ELR (cell line): Measurements from ENCODE around the gene MYO18B.
A peak's percentile ranks its signal among the peaks of the same experiment; 100 is the strongest.
"Not testable (repeated sequence)": the region's sequence is repeated elsewhere in the genome, so short reads cannot be mapped to it uniquely, and the experiment has no call there.

Source experiments
- DNase-seq: peaks from one replicate; pipeline ENCODE4 v3.0.0-alpha.2; 2015; ENCODE audit warnings: low read depth

The MYO18B gene, protein sequence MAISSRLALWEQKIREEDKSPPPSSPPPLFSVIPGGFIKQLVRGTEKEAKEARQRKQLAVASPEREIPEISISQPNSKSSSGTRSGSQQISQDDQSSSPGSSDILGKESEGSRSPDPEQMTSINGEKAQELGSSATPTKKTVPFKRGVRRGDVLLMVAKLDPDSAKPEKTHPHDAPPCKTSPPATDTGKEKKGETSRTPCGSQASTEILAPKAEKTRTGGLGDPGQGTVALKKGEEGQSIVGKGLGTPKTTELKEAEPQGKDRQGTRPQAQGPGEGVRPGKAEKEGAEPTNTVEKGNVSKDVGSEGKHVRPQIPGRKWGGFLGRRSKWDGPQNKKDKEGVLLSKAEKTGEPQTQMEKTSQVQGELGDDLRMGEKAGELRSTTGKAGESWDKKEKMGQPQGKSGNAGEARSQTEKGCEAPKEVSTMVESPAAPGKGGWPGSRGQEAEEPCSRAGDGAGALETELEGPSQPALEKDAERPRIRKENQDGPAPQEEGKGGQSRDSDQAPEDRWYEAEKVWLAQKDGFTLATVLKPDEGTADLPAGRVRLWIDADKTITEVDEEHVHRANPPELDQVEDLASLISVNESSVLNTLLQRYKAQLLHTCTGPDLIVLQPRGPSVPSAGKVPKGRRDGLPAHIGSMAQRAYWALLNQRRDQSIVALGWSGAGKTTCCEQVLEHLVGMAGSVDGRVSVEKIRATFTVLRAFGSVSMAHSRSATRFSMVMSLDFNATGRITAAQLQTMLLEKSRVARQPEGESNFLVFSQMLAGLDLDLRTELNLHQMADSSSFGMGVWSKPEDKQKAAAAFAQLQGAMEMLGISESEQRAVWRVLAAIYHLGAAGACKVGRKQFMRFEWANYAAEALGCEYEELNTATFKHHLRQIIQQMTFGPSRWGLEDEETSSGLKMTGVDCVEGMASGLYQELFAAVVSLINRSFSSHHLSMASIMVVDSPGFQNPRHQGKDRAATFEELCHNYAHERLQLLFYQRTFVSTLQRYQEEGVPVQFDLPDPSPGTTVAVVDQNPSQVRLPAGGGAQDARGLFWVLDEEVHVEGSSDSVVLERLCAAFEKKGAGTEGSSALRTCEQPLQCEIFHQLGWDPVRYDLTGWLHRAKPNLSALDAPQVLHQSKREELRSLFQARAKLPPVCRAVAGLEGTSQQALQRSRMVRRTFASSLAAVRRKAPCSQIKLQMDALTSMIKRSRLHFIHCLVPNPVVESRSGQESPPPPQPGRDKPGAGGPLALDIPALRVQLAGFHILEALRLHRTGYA (N-terminal part only)

DNA sequence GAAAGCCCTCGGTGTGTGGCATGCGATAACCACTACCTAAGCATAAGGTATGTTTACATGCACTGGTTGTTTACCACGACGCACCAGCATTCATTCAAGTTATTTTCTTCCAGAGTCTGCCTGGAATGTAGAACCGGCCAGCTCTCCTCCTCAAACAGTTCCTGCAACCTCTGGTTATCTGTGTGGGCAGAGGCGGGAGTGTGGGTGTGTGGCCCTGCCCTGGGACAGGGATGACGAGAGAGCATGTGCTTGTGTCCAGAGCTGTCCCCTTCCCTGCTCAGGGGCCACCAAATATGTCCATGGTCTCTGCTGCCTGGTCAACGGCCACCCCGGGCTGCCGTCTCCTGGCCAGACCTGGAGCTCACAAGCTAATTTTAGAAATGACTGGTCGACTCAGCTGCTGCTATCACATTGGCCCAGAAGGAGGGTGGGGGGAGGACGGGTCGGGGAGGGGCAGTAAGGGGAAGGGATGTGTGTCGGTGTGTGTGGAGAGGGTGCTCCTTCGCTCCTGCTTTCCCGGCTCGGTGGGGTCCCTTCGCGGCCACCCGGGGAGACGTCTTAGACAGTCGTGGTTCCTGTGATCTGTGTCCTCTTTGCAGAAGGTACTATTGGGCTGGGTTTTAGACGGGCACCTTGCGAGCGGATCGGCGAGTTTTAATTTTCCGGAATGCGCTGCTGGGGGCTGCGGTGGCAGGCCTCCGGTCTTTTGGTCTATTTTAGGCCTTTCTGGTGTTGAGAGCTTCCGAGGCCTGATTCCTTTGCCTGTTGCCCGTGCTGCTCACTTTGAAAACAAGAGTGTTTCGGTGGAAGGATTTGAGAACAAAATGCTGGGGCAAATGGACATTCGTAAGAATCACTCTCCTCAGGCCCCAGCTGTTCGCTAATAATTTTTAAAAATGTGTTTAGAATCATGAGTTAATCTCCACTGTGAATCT, at the start of gene MYO18B:
Gene MYO18B (plus strand): TSS at position 497 of the 935 bp plus-strand sequence. CDS start 18,905 bp downstream, outside the sequence.
- DNase-seq, result no peak

DNA sequence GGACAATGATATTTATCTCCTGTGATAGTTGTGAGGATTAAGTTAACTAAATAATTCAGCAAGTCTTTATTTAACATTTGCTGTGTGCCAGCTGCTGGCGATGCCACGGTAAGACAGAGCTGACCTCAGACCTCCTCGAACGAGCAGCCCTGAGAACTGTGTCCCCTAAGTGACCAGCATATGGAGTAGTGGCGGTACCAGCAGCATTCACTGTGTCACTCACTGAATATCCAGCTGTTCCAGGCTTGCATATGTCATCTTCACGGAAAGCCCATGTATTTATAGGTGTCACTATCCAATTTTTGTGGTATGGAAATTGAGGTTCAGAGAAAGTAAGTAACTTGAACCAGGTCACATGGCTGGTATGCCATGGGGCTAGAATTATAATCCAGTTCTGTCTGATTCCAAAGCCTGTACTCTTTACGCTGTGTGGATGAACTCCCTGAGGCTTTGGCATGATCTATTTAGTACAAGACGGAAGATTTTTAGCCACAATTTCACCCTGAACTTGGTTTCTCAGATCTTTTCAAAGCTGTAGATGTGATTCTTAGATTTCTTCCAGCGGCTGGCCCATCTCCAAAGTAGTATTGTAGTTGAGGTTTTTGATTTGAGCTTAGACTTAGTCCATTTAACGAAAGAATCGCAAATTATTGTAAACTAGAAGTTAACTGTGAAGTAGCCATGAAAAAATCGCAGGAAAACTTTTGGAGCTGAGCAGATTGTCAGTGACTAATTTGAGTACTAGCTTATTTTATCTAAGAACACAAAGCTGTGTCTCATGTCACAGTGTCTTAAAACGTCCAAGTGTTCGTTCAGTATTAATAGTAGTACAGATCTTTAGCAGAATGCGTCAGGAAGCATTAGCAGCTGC, 49.4 kb upstream of the MYO18B start:
- no peak for DNase-seq

DNA sequence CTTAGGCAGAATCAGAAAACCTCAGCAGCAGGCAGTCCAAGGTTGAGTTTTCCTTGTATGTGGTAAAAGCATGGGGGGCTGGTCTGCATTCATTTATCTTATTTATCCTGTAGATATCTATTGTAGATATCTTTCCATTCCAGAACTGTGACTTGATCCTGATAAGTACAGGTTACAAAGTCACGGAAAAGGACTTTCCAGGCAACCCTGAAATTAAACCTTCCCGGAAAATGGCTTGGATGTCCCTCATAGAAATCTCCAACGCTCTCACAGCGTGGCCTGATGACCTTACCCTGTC, 48.8 kb upstream of the MYO18B start:
- DNase-seq, result no peak

DNA sequence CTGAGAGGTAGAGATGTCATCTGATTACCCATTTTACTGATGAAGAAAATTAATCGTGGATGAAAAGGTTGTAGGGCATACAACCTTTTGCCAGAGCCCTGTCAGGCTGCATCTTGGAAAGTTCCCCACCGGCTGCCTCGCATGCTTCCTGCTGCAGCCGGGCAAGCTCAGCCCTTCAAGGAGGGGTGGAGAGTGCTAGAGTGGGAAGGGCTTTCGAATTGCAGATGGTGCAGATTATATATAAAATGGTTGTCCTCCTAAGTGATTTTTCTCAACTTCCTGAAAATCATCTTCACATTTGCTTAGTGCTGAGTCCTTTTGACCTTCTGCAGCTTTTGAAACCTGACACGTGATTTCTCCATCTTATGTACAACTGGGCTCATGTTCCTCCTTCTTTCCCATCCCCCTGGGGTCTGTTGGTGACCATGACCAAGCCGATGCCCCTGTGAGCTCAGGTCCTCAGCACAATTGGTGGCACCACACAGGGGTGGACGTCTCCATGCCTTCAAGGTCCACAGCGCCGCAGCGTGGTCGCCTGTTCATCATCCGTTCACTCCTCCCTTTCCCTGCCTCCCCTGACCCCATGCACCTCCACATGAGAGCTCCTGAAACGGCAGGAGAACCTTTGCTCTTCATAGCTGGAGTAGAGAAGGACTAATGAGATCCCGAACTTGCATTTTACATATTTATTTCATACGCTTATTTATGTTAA, 47.6 kb upstream of the MYO18B start:
- DNase-seq, result no peak

DNA sequence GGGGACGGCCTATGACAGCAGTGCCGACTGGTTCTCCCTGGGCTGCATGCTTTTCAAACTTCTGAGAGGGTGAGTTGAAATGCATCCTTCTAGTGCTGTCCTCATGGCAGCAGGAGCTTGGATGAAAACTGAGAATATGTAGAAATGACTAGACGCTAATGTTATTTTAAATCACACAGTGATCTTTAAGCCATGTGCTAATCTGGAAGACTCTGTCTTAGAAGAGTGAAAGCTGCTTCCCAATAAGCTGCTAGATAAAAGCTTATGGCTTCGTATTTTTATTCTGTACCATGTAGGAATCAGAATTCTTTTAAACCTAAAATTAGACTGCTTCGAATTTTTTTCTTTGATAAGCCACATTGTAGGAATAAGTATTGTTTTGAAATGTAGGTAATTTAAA, 46.8 kb upstream of the MYO18B start:
- DNase-seq, result no peak

DNA sequence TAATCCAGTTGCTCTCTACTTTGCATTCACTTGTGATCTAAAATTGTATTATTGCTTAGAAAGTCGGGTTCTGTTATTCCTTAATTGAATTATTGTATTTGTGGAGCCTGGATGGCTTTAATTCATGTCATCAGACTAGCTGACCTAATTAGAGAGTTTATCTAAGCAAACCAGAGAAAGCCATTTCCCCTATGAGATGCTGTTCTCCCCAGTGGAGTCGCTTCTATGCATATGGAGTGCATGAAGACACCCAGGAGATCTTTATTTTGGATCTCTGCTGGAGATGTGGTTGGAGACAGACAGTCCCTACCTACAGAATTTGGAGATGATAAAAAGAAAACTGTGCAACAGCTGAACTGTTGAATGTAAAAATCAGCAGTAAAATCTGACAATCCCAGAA, 45.2 kb upstream of the MYO18B start:
- DNase-seq, result no peak

DNA sequence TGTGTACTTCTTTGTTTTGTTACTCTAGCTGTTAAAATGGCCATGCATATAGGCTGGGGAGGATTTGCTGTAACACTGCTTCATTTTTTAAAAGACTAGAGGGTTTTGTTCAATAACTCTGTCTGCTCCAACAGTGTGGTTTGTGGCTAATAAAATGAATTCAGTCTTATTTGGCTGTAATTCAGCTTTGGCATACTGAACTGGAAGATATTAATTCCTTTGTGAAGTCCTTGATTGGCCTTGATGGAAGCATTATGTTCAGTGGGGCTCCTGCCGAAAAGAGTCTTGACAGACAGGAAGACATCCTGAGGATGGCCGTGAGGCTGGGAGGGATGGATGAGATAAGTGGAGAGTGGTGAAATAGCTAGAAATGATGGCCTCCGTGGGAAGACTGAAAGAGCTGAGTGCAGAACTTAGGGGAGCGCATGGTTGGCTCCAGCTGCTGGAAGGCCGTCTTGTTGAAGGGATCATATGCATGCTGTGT, 44.8 kb upstream of the MYO18B start:
- DNase-seq, result no peak

DNA sequence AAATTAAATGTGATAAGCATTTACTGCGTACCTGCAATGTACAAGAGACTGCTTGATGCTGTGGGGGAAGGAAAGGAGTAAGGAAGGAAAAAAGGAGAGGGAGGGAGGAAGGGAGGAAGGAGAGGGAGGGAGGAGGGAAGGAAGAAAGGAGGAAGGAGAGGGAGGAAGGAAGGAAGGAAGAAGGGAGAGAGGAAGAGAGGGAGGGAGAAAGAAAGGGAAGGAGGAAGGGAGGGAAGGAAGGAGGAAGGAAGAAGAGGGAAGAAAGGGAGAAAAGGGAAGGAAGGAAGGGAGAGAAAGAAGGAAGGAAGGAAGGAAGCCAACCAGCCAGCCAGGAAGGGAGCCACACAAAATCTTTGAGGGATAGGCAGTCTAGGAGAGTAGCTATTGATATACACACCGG, 44.0 kb upstream of the MYO18B start:
- no peak for DNase-seq

DNA sequence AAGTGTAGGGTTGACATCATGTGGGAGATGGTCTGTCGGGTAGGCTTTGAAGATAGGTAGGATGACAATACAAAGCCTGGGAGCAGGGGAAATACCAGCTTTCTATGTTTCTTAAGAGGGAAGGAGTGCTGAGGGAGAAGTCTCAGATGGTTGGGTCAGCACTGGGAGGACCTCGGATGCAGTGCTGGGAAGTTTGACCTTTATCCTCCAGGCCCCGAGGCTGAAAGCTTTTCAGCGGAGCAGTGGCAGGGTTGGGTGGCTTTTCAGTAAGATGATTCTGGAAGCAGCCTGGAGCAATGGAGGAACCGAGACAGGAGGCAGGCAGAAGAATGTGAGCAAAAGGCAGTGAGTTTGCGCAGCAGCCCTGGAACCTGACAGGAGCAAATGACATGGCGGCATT, 43.5 kb upstream of the MYO18B start:
- DNase-seq, result no peak

DNA sequence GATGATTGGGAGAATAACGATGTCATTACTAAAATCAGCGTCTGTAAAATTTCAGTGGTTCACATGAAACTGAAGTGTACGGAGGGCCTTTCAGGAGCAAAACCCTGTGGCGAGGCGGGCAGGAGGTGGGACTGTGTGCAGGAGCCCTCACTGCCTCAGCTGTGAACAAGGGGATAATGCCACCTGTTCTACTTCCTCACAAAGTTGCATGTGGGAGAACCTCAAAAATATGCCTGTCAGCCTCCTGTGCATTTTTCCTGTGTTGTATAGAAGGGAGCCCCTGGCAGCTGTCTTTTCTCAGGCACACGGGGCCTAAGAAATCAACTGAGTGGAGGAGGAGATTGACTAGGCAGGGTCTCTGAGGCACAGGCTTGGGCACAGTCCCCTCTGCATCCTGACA, 43.0 kb upstream of the MYO18B start:
- DNase-seq, result no peak

DNA sequence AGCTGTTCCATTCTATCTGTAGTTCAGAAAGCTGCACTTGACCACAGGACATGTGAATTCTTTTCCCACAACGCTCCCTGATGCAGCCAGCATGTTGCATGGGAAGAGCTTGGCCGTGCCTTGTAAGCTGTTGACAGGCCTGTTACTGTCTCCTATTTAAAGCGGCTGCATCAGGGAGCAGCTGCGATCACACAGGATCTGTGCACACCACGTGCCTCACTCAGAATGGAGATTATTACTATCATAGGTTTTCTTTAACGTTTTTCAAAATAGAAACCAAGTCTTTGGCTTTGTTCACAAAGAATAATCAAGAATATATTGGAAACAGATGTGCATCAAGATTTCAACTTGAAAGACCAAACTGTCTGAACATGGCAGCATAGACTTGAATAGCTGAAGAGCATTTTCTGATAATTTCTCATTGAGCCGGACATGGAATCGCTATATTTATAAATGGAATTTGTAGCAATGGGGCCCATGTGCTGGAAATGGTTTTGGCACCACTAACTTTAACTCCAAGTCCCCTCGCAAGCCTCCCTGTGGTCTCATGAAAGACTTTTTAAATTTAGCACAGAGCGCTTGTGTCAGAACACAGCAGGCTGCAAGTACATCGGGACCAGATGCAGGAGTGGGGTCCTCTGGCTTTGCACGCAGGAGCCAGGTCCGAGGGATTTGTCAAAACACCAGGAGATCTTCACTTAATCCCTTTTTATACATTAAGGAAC, 40.8 kb upstream of the MYO18B start:
- no peak for DNase-seq

DNA sequence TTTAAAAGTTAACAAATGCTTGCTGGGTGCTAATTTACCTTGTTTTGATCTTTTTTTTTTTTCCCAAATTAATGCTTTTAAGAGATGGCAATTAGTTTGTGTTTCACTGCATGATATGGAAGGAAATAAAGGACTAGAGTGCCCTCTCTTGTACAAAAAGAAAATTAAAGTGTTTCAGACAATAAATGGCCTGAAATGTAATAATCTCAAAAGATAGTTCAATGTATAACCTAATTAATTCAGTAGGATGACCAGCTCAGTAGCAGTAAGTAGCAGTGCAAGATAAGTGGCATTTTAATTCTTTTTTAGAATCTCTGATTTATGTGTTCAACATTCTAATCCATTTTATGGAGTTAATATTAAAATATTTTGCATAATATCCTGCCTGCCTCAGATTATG, 39.9 kb upstream of the MYO18B start:
- peak; percentile 47 for DNase-seq

DNA sequence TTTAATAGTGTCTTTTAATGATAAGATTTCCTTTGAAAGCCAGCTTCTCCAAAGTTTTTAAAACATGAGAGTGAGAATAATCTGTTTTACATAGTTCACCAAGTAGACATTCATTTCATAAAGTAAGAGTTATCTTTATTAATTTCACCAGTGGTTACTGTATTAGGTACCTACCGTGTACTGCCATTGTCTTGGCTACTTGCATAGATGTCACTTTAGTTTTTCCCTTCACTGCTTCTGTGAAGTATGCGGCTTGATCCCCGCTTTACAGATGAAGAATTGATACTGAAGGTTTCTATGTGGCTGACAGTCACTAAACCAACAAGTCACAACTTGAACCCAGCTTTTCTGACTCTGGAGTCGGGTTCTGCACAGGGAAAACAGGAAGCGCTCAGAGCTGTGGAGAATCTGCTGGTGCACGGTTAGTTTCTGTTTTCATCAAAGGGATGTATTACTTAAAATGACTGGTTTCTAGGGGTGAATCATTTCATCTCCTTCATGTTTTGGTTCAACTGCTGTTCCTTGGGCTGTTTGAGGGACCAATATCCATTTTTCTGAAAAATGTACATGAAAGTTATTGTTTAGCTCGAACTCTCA, 39.3 kb upstream of the MYO18B start:
- no peak for DNase-seq

DNA sequence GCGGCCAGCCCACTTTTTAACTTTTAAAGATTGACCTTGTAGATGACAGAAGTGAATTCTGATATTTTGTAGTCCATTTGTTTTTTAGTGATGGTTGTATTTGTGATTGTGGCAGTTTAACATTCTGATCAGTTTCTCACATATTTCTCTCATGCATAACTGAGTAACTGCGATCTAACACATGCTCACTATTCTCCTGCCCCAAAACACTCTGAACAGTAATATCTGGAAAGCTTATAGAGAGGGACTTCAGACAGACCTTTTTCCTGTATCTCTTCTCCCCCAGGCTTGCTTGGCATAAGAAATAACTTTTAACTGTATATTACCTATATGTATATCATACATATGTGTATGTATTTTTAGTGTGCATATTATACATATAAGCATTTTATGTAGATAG, 37.3 kb upstream of the MYO18B start:
- no peak for DNase-seq

DNA sequence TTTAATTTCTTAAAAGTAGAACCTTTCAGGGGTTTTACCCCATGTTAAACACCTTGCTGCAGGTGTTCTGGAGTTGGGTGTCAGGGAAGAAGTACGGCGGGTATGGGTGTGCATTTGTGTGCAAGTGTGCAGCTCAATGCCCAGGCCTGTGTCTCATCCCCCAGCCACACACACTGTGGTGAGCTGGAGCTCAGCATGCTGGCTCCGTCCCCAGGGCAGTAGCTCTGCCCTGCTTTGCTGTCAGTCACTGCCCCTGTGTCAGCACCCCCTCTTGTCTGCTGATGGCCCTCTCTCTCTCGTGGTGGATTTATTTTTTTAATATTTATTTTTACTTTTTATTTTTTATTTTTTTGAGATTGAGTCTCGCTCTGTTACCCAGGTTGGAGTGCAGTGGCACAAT, 35.8 kb upstream of the MYO18B start:
- DNase-seq, result no peak

DNA sequence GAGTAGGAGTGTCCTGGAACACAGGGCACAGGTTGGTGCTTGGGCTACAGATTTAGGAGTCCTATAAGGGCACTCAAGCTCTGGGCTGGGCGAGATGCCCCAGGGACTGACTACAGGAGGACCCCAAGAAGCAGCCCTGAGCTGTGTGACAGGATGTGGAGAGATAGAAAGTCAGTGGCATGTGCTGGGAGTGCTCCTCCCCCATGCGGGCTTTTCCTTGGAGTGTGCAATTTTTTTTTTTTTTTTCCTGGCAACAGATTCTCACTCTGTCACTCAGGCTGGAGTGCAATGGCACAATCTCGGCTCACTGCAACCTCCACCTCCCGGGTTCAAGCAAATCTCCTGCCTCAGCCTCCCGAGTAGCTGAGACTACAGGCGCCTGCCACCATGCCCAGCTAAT, 33.6 kb upstream of the MYO18B start:
- DNase-seq, result not testable (repeated sequence)

DNA sequence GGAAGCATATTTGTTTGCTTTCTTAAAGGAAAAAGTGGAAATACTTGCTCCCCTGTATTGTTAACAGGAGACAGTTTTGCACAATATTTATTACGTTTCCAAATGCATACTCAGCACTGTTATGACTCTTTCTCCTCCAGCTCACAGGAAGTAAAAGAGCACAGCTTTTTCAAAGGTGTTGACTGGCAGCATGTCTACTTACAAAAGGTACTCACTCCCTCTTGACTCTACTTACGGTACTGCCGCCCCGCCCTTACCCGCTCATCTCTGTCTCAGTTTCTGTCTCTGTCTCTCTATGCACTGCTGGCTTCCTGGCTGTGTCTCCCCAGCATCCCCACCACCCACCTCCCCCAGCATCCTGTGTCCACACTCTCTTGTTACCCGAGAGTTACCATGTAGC, 32.2 kb upstream of the MYO18B start:
- no peak for DNase-seq

DNA sequence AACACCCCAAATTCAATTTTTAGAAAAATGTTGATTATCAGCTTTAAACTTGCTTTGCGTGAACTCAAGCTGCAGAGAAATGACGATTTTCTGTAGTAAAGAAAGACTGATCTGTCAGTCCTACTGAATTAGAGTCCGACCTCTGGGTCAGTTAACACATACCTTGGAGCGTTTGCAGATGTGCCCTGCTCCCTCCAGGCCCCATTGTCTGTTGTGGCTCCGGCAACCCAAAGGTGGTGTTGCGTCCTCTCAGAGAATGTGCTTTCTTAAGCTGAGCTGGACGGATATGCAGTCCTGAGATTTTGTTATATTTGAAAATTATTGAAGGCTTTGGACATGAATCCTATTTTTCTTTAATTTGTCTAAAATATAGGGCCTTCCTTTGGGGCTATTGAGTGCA, 31.5 kb upstream of the MYO18B start:
- no peak for DNase-seq

DNA sequence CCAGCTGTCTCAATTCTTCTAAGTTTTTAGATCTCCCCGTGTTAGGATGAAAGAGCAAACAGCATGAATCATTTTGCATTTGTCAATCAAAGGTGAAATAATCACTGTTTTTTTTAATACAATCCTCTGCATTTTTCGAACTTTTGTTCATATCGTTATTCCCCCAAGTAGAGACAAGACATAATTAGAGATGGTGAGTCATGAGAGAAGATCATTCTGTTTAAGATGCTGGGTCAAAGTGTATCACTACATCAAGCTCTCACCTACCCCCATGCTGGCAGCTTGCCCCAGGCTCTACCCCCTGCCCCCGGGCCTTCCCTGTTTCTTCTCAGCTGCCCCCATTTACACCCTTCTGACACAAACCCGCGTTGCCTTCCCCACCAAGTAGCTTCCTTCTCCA, 30.5 kb upstream of the MYO18B start:
- no peak for DNase-seq
